ENCODE measurements around the gene ERCC6L2.

DNA sequence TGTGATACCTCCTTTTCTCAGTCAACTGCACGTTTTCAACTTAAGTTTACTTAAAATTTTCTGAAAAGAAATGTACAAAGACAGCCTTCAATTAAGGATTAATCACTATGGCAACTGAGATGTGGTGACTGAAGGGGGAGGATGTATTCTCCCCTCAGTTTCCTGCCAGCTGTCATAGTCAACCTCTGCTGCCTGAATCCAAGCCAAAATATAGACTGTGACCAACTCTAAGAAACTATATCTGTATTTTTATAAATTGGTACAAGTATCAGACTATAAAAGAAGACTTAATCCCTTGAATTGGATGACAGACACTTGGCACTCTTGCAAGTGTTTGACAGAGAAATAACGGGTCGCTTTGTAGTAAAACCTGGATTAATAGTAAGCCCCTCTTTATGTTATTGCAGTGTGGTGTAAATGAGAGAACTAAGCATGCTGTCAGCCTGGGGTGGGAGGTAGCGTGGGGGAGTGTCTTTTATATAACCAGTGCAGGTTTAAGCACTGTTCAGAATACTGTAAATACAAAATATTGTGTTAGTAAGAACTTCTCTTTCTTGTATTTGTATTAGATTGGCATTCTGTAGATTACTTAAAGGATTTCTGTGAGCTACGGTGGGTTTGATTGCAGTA, 106.4 kb downstream of the ERCC6L2 start:
- TF ChIP-seq CTCF (IDR thresholded peaks at IDR 0.05): no peak
- no peak for TF ChIP-seq BHLHE40 (IDR thresholded peaks at IDR 0.05; ENCODE audit: low read depth, low read length)
- no peak for TF ChIP-seq RCOR1 (IDR thresholded peaks at IDR 0.05; ENCODE audit: low read depth, low read length)
- no peak for TF ChIP-seq HOXB5 (CRISPR knock-in tag; IDR thresholded peaks at IDR 0.05)
- TF ChIP-seq KDM1A (IDR thresholded peaks at IDR 0.05; ENCODE audit: low read depth): no peak
- TF ChIP-seq EP300 (IDR thresholded peaks at IDR 0.05): no peak
- no peak for TF ChIP-seq CBX2 (IDR thresholded peaks at IDR 0.05; ENCODE audit: borderline replicate concordance, low read depth)
- no peak for TF ChIP-seq JUNB (IDR thresholded peaks at IDR 0.05)
- no peak for TF ChIP-seq POLR2A (IDR thresholded peaks at IDR 0.05; ENCODE audit: low read length)
- TF ChIP-seq, protein P1, sequence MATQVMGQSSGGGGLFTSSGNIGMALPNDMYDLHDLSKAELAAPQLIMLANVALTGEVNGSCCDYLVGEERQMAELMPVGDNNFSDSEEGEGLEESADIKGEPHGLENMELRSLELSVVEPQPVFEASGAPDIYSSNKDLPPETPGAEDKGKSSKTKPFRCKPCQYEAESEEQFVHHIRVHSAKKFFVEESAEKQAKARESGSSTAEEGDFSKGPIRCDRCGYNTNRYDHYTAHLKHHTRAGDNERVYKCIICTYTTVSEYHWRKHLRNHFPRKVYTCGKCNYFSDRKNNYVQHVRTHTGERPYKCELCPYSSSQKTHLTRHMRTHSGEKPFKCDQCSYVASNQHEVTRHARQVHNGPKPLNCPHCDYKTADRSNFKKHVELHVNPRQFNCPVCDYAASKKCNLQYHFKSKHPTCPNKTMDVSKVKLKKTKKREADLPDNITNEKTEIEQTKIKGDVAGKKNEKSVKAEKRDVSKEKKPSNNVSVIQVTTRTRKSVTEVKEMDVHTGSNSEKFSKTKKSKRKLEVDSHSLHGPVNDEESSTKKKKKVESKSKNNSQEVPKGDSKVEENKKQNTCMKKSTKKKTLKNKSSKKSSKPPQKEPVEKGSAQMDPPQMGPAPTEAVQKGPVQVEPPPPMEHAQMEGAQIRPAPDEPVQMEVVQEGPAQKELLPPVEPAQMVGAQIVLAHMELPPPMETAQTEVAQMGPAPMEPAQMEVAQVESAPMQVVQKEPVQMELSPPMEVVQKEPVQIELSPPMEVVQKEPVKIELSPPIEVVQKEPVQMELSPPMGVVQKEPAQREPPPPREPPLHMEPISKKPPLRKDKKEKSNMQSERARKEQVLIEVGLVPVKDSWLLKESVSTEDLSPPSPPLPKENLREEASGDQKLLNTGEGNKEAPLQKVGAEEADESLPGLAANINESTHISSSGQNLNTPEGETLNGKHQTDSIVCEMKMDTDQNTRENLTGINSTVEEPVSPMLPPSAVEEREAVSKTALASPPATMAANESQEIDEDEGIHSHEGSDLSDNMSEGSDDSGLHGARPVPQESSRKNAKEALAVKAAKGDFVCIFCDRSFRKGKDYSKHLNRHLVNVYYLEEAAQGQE (IDR thresholded peaks at IDR 0.05): no peak
- no peak for TF ChIP-seq HEYL (CRISPR knock-in tag; IDR thresholded peaks at IDR 0.05)
- no peak for TF ChIP-seq RFX5 (IDR thresholded peaks at IDR 0.05)

All from A549 (cell line).